HepG2 (cell line): ENCODE data around the gene QRSL1. TPM values are rescaled to one million over a fixed set of nuclear protein-coding genes. Genes with fewer than 3 reads are reported as not detected.

ENCODE experiments used
- ATAC-seq: fragments of 200-7000 bp; cut with Tn5 transposase; 3 replicates; pipeline ENCODE4 v1.9.1; 2020; ENCODE audit warnings: mild to moderate bottlenecking, moderate library complexity
- BruUV-seq: library from RNA; stranded (reverse); fragments of 400-500 nt; replicated peaks from 2 replicates; lab custom pipeline; 2021; lab: Mats Ljungman, UMichigan
- CTCF ChIA-PET: fragments of 300-600 bp; formaldehyde crosslinking; extraction: SDS; loops from one replicate; lab custom pipeline; 2021; ENCODE audit warnings: low total read pairs, inconsistent platforms, low intra/inter-chr PET ratio; lab: Yijun Ruan, JAX
- POLR2A ChIA-PET: fragments of 350-600 bp; sonication (Branson Sonifier 250); formaldehyde crosslinking; loops from one replicate; lab custom pipeline; 2020; ENCODE audit warnings: antibody characterized with exemption, inconsistent platforms; lab: Yijun Ruan, JAX
- DNase-seq: peaks from one replicate; pipeline ENCODE4 v3.0.0-alpha.2; 2015; ENCODE audit warnings: low spot score
- FAIRE-seq: peaks from 3 replicates; lab custom pipeline; 2011; peaks lifted over from hg19 to GRCh38; lab: Jason Lieb, UNC
- H2AFZ ChIP-seq: one replicate; pipeline ENCODE4 v1.6.1; 2011; ENCODE audit warnings: low read length, inconsistent platforms
- H3K27ac ChIP-seq: fragments of 300-600 bp; 3 replicates; pipeline ENCODE4 v1.8.0; 2011; ENCODE audit warnings: mixed run types, mild to moderate bottlenecking, mixed read lengths, low read length, inconsistent platforms; ENCODE audit not compliant: insufficient read depth; ENCODE audit errors: extremely low read length
- H3K27me3 ChIP-seq, 2 experiments: fragments of 200-600 bp in 1 of 2; 2 replicates in 1 of 2; 3 replicates in 1 of 2; pipeline versions ENCODE4 v1.6.0 to v1.8.0; 2011; ENCODE audit warnings: low read length in 2 of 2, mild to moderate bottlenecking in 2 of 2, moderate library complexity in 2 of 2, inconsistent platforms in 1 of 2; ENCODE audit not compliant: insufficient read depth in 2 of 2, control insufficient read depth in 1 of 2
- H3K36me3 ChIP-seq, 2 experiments: fragments of 200-600 bp in 1 of 2; replicated peaks in 1 of 2; 2 replicates in 1 of 2; 3 replicates in 1 of 2; pipeline versions ENCODE4 v1.5.1 to v1.8.0; 2011; ENCODE audit warnings: low read length in 2 of 2, inconsistent platforms in 1 of 2; ENCODE audit not compliant: insufficient read depth in 2 of 2, control insufficient read depth in 1 of 2
- H3K4me1 ChIP-seq: 2 replicates; pipeline ENCODE4 v1.5.1; 2012; ENCODE audit warnings: low read length, inconsistent platforms; ENCODE audit not compliant: insufficient read depth
- H3K4me2 ChIP-seq: 2 replicates; pipeline ENCODE4 v1.6.0; 2011; ENCODE audit warnings: low read depth, low read length, inconsistent platforms
- H3K4me3 ChIP-seq, 3 experiments: fragments of 200-600 bp in 1 of 3; sonication (generic), shearing (Covaris generic) in 1 of 3; replicated peaks in 1 of 3; 2 replicates each; pipeline ENCODE4 v1.5.1; 2011 to 2016; ENCODE audit warnings: low read length in 3 of 3, inconsistent platforms in 2 of 3, low read depth in 2 of 3, mild to moderate bottlenecking in 2 of 3, control low read depth in 1 of 3, mixed read lengths in 1 of 3; ENCODE audit not compliant: insufficient read depth in 1 of 3
- H3K79me2 ChIP-seq: one replicate; pipeline ENCODE4 v1.6.1; 2011; ENCODE audit warnings: low read length, inconsistent platforms; ENCODE audit not compliant: insufficient read depth
- H3K9ac ChIP-seq: 2 replicates; pipeline ENCODE4 v1.6.0; 2011; ENCODE audit warnings: mild to moderate bottlenecking, low read depth, low read length, inconsistent platforms; ENCODE audit not compliant: insufficient read depth
- H3K9me3 ChIP-seq: 2 replicates; pipeline ENCODE4 v1.5.1; 2012; ENCODE audit warnings: mild to moderate bottlenecking, low read length
- H4K20me1 ChIP-seq: 2 replicates; pipeline ENCODE4 v1.6.0; 2011; ENCODE audit warnings: inconsistent platforms, mild to moderate bottlenecking, low read length, moderate library complexity; ENCODE audit not compliant: insufficient read depth
- ATRX ChIP-seq: sonication (generic); formaldehyde crosslinking; IDR thresholded peaks from 2 replicates; pipeline ENCODE4 v1.4.0; 2020; ENCODE audit warnings: missing genetic modification reagents, borderline replicate concordance
- CHCHD3 ChIP-seq: sonication (generic); formaldehyde crosslinking; IDR thresholded peaks from 2 replicates; pipeline ENCODE4 v1.8.0; 2022; ENCODE audit warnings: mild to moderate bottlenecking, missing genetic modification reagents, moderate library complexity
- HHEX ChIP-seq: IDR thresholded peaks from 2 replicates; pipeline ENCODE4 v1.6.1; 2016; ENCODE audit warnings: control low read depth
- KAT8 ChIP-seq: IDR thresholded peaks from 2 replicates; pipeline ENCODE4 v1.6.1; 2016; ENCODE audit warnings: missing genetic modification reagents, missing compliant biosample characterization
- KDM5B ChIP-seq: sonication (generic); formaldehyde crosslinking; IDR thresholded peaks from 2 replicates; pipeline ENCODE4 v1.4.0; 2020; ENCODE audit warnings: missing genetic modification reagents, mild to moderate bottlenecking, borderline replicate concordance
- RXRB ChIP-seq: IDR thresholded peaks from 2 replicates; pipeline ENCODE4 v1.6.1; 2016; ENCODE audit warnings: borderline replicate concordance, missing genetic modification reagents, missing compliant biosample characterization
- SMAD3 ChIP-seq: sonication (generic); formaldehyde crosslinking; IDR thresholded peaks from 2 replicates; pipeline ENCODE4 v1.4.0; 2020; ENCODE audit warnings: missing genetic modification reagents
- SMC3 ChIP-seq: IDR thresholded peaks from 2 replicates; pipeline ENCODE4 v1.6.1; 2011; ENCODE audit warnings: low read length, improper control_type of control experiment
- ZNF430 ChIP-seq: sonication (generic); formaldehyde crosslinking; IDR thresholded peaks from 2 replicates; pipeline ENCODE4 v1.9.0; 2021; ENCODE audit warnings: mild to moderate bottlenecking, missing genetic modification reagents
- ZNF629 ChIP-seq: sonication (generic); formaldehyde crosslinking; conservative IDR thresholded peaks from 2 replicates; pipeline ENCODE4 v1.5.0; 2020; ENCODE audit warnings: missing genetic modification reagents
- WGBS: methylation state at CpG from one replicate; pipeline ENCODE4 v1.1.6; 2017; ENCODE audit warnings: low lambda C conversion rate; 5-methylcytosine and 5-hydroxymethylcytosine counted together
- in situ Hi-C: cut with HindIII; loops from 2 replicates; pipeline ENCODE4 v1.10.0; 2017; ENCODE audit warnings: low pct_unique_long_range_greater_than_20kb; ENCODE audit not compliant: extremely low pct_ligation_motif_present
- intact Hi-C: fragments of 100-400 bp; cut with micrococcal nuclease; formaldehyde crosslinking; loops from one replicate; pipeline ENCODE4 v1.10.0; 2022; ENCODE audit not compliant: unreplicated experiment
- polyA plus RNA-seq, 8 experiments: library from polyadenylated mRNA; depleted of rRNA in 3 of 8; stranded (reverse) in 7 of 8; unstranded in 1 of 8; fragments of >200 nt; fragmentation: Illumina TruSeq in 4 of 8; extraction: Trizol in 4 of 8; gene quantifications; 2 replicates each; pipeline versions ENCODE4 v1.2.1 to v1.2.3, GENCODE V29; 2011 to 2016; ENCODE audit warnings: low read depth in 4 of 8, missing spikeins in 1 of 8, mixed read lengths in 1 of 8; ENCODE audit not compliant: insufficient read depth in 1 of 8
- total RNA-seq, 5 experiments: library from RNA; depleted of rRNA; stranded (reverse); fragments of >200 nt; fragmentation: Illumina TruSeq; extraction: Trizol; gene quantifications; 2 replicates each; pipeline ENCODE4 v1.2.3, GENCODE V29; 2016; ENCODE audit warnings: low read depth in 1 of 5
- TF ChIP-seq, protein P1 (sequence below): sonication (generic); formaldehyde crosslinking; conservative IDR thresholded peaks from 2 replicates; pipeline ENCODE4 v1.8.0; 2022; ENCODE audit warnings: low read depth, missing genetic modification reagents
- TF ChIP-seq, protein P2 (sequence below): sonication (generic); formaldehyde crosslinking; IDR thresholded peaks from 2 replicates; pipeline ENCODE4 v1.4.0; 2020; ENCODE audit warnings: missing genetic modification reagents
- TF ChIP-seq, protein P3 (sequence below): sonication (generic); formaldehyde crosslinking; IDR thresholded peaks from 2 replicates; pipeline ENCODE4 v1.5.0; 2020; ENCODE audit warnings: mild to moderate bottlenecking, missing genetic modification reagents
- TF ChIP-seq, protein P4 (sequence below): sonication (generic); formaldehyde crosslinking; IDR thresholded peaks from 2 replicates; pipeline ENCODE4 v1.4.0; 2020; ENCODE audit warnings: missing genetic modification reagents

Gene QRSL1
- total and polyA plus RNA-seq, 2 of the 13 experiments (the other 11 are each of a cell fraction or from before 2014, with no cell fraction given): 8.2 to 22.3 TPM

DNA sequence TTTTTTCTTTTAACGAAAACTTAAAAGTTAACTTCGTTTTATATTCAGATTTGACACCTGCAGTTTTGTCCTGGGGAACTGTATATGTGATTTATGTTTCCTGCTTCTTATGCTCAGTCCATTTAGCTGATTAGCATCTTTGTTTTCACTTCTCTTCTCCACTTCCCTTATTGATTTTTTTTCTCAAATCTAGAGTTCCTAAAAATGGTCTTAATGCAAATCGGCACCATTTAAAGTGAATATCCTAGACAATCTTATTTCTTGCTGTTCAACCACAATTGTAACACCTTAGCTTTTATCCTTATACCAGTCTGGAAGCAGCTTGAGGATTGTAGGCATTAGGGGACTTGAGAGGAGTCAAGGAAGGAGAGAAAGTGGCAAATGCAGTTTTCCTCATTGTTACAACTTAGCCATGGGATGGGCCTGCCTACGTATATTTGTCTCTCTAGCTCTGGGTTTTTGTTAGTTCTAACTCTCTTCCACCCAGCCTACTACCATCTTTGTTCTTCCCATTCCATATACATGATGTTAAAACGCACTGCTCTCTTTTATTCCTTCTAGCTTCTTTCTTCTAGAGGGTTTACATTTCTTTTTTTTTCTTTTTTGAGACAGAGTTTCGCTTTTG, 8.5 kb downstream of the QRSL1 start:
- no peak overlapping the region for H3K27ac ChIP-seq
- peaks cover 47% of the 10 kb centered on the region for H3K79me2 ChIP-seq
- peaks cover 9% of the 10 kb centered on the region; the same call in 1 of the 2 replicates for H3K4me1 ChIP-seq
- DNase-seq (no peak), ATAC-seq (no peak), FAIRE-seq (no peak)
- H3K4me3 ChIP-seq: no peak overlapping the region
- H4K20me1 ChIP-seq: no peaks in the 10 kb centered on the region
- H3K9ac ChIP-seq: no peak overlapping the region
- H3K27me3 ChIP-seq: no peaks in the 10 kb centered on the region
- 81% methylated on average over 6 of the region's 6 CpGs for WGBS
- no peak for TF ChIP-seq KDM5B (CRISPR knock-in tag)
- no peak for TF ChIP-seq SMC3
- no peak for TF ChIP-seq HHEX (CRISPR knock-in tag)
- TF ChIP-seq, protein P1, sequence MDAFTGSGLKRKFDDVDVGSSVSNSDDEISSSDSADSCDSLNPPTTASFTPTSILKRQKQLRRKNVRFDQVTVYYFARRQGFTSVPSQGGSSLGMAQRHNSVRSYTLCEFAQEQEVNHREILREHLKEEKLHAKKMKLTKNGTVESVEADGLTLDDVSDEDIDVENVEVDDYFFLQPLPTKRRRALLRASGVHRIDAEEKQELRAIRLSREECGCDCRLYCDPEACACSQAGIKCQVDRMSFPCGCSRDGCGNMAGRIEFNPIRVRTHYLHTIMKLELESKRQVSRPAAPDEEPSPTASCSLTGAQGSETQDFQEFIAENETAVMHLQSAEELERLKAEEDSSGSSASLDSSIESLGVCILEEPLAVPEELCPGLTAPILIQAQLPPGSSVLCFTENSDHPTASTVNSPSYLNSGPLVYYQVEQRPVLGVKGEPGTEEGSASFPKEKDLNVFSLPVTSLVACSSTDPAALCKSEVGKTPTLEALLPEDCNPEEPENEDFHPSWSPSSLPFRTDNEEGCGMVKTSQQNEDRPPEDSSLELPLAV: no peak
- TF ChIP-seq ATRX: no peak
- TF ChIP-seq RXRB: no peak
- TF ChIP-seq, protein P2, sequence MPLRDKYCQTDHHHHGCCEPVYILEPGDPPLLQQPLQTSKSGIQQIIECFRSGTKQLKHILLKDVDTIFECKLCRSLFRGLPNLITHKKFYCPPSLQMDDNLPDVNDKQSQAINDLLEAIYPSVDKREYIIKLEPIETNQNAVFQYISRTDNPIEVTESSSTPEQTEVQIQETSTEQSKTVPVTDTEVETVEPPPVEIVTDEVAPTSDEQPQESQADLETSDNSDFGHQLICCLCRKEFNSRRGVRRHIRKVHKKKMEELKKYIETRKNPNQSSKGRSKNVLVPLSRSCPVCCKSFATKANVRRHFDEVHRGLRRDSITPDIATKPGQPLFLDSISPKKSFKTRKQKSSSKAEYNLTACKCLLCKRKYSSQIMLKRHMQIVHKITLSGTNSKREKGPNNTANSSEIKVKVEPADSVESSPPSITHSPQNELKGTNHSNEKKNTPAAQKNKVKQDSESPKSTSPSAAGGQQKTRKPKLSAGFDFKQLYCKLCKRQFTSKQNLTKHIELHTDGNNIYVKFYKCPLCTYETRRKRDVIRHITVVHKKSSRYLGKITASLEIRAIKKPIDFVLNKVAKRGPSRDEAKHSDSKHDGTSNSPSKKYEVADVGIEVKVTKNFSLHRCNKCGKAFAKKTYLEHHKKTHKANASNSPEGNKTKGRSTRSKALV (CRISPR knock-in tag): no peak
- TF ChIP-seq KAT8 (CRISPR knock-in tag): no peak
- no peak for TF ChIP-seq ZNF430 (CRISPR knock-in tag)
- TF ChIP-seq, protein P3, sequence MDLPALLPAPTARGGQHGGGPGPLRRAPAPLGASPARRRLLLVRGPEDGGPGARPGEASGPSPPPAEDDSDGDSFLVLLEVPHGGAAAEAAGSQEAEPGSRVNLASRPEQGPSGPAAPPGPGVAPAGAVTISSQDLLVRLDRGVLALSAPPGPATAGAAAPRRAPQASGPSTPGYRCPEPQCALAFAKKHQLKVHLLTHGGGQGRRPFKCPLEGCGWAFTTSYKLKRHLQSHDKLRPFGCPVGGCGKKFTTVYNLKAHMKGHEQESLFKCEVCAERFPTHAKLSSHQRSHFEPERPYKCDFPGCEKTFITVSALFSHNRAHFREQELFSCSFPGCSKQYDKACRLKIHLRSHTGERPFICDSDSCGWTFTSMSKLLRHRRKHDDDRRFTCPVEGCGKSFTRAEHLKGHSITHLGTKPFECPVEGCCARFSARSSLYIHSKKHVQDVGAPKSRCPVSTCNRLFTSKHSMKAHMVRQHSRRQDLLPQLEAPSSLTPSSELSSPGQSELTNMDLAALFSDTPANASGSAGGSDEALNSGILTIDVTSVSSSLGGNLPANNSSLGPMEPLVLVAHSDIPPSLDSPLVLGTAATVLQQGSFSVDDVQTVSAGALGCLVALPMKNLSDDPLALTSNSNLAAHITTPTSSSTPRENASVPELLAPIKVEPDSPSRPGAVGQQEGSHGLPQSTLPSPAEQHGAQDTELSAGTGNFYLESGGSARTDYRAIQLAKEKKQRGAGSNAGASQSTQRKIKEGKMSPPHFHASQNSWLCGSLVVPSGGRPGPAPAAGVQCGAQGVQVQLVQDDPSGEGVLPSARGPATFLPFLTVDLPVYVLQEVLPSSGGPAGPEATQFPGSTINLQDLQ (CRISPR knock-in tag): no peak
- no peak for TF ChIP-seq ZNF629 (CRISPR knock-in tag)
- TF ChIP-seq SMAD3 (CRISPR knock-in tag): no peak
- TF ChIP-seq, protein P4, sequence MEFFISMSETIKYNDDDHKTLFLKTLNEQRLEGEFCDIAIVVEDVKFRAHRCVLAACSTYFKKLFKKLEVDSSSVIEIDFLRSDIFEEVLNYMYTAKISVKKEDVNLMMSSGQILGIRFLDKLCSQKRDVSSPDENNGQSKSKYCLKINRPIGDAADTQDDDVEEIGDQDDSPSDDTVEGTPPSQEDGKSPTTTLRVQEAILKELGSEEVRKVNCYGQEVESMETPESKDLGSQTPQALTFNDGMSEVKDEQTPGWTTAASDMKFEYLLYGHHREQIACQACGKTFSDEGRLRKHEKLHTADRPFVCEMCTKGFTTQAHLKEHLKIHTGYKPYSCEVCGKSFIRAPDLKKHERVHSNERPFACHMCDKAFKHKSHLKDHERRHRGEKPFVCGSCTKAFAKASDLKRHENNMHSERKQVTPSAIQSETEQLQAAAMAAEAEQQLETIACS (CRISPR knock-in tag): no peak
- no peak for TF ChIP-seq CHCHD3 (CRISPR knock-in tag)
- CTCF ChIA-PET: no interaction called here
- intact Hi-C loops: loop anchor here (10.0 kb wide), 1 partner anchor 157 kb away; no protein-coding TSS in a partner anchor
- H3K36me3 ChIP-seq: peaks cover 1 to 30% of the 10 kb centered on the region in 2 experiments; a peak in 3 of 5 replicates
- BruUV-seq: no TSS peak
- no peak overlapping the region for H3K4me2 ChIP-seq
- in situ Hi-C loops: no loop called here
- H3K9me3 ChIP-seq: no peaks in the 10 kb centered on the region
- no peak overlapping the region for H2AFZ ChIP-seq
- POLR2A ChIA-PET: no interaction called here
